Loucy (cell line): Measurements from ENCODE around the gene FTO.

Experiments
- H2AFZ ChIP-seq: fragments of 200-600 bp; sonication (generic); 2 replicates; pipeline ENCODE4 v1.6.0; 2016; ENCODE audit warnings: antibody characterized with exemption, mild to moderate bottlenecking, low read length, moderate library complexity
- H3F3A ChIP-seq: fragments of 200-600 bp; 2 replicates; pipeline ENCODE4 v1.6.0; 2016; ENCODE audit warnings: antibody characterized with exemption, low read depth, mild to moderate bottlenecking
- H3K27me3 ChIP-seq: fragments of 200-600 bp; sonication (generic); 2 replicates; pipeline ENCODE4 v1.6.1; 2014; ENCODE audit warnings: low read length, mild to moderate bottlenecking; ENCODE audit not compliant: insufficient read depth, poor library complexity, severe bottlenecking
- H3K36me3 ChIP-seq: fragments of 200-600 bp; sonication (generic); 2 replicates; pipeline ENCODE4 v1.6.1; 2016; ENCODE audit warnings: low read length; ENCODE audit not compliant: insufficient read depth
- H3K4me1 ChIP-seq: fragments of 200-600 bp; sonication (generic); 2 replicates; pipeline ENCODE4 v1.5.1; 2014; ENCODE audit warnings: low read length, mild to moderate bottlenecking; ENCODE audit not compliant: insufficient read depth, poor library complexity, severe bottlenecking
- H3K4me2 ChIP-seq: fragments of 200-600 bp; sonication (generic); 2 replicates; pipeline ENCODE4 v1.6.0; 2014; ENCODE audit warnings: antibody characterized with exemption, low read length, low read depth, mild to moderate bottlenecking; ENCODE audit not compliant: poor library complexity, severe bottlenecking
- H3K4me3 ChIP-seq: fragments of 200-600 bp; sonication (generic); 2 replicates; pipeline ENCODE4 v1.5.1; 2014; ENCODE audit warnings: low read length, mild to moderate bottlenecking, mixed read lengths; ENCODE audit not compliant: poor library complexity, severe bottlenecking
- H3K79me2 ChIP-seq: fragments of 200-600 bp; sonication (generic); 2 replicates; pipeline ENCODE4 v1.6.1; 2014; ENCODE audit warnings: low read length; ENCODE audit not compliant: insufficient read depth
- H3K9ac ChIP-seq: fragments of 200-600 bp; sonication (generic); 2 replicates; pipeline ENCODE4 v1.6.0; 2014; ENCODE audit warnings: mild to moderate bottlenecking, low read depth, low read length, moderate library complexity; ENCODE audit not compliant: poor library complexity, severe bottlenecking
- H3K9me2 ChIP-seq: fragments of 200-600 bp; sonication (generic); replicated peaks from 2 replicates; pipeline ENCODE4 v1.6.1; 2016; ENCODE audit warnings: low read depth, low read length, mixed read lengths
- H3K9me3 ChIP-seq: fragments of 200-600 bp; sonication (generic); 2 replicates; pipeline ENCODE4 v1.6.1; 2014; ENCODE audit warnings: mild to moderate bottlenecking, antibody characterized with exemption, low read length, low read depth; ENCODE audit not compliant: insufficient read depth
- H4K20me1 ChIP-seq: fragments of 200-600 bp; sonication (generic); 2 replicates; pipeline ENCODE4 v1.6.0; 2014; ENCODE audit warnings: antibody characterized with exemption, low read length, mild to moderate bottlenecking; ENCODE audit not compliant: insufficient read depth, poor library complexity, severe bottlenecking
- EZH2phosphoT487 ChIP-seq: fragments of 200-600 bp; IDR thresholded peaks from 2 replicates; pipeline ENCODE4 v1.6.1; 2018; ENCODE audit warnings: antibody characterized with exemption, mild to moderate bottlenecking, moderate library complexity, borderline replicate concordance
- TF ChIP-seq, protein P1 (sequence below): fragments of 200-600 bp; sonication (generic); conservative IDR thresholded peaks from 2 replicates; pipeline ENCODE4 v1.5.1; 2014; ENCODE audit warnings: mild to moderate bottlenecking, antibody characterized with exemption, low read length

FTO gene

DNA sequence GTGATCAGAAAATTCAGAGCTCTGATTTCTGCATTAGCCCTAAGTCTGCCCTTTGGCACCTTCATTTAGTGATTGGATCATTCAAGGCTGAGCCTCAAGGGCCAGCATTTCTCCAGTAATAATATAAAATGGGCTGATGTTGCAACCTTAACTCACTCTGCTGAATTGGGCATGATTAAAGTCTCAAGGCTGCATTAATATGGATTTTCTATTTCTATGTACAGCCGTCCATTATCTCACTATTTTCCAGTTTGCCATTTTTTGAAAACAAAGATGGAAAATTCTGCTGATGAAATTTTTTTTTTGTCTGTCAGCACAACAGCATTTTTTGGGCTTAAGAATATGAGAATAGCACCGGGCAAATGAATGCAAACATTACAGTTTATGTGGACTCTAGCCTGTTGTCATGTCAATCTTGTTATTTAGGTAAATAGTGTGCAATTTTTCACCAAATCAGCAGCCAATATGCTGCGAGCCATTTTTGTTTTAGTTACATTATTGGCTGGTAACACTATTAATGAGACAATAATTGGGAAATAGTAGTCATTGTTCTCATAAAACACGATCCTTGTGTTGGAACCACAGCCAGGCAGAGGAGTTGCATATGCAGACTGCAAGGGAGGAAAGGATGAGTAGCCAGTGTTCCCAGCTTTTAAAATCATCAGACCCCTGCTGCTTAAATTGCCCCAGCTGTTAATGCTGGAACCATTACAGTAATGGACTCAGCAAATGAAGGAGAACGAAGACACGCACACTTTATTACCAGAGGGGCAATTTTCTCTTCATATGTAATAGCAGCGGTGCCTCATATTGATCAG lies 10.5 kb downstream of the FTO start:
- peaks cover 56% of the 10 kb centered on the region for H3K79me2 ChIP-seq
- no peaks in the 10 kb centered on the region for H3K27me3 ChIP-seq
- no peak overlapping the region for H3K4me2 ChIP-seq
- H3K9me2 ChIP-seq: no peaks in the 10 kb centered on the region
- no peaks in the 10 kb centered on the region for H3K9me3 ChIP-seq
- H2AFZ ChIP-seq: no peak overlapping the region
- H3K4me3 ChIP-seq: no peak overlapping the region
- no peaks in the 10 kb centered on the region for H4K20me1 ChIP-seq
- TF ChIP-seq, protein P1, sequence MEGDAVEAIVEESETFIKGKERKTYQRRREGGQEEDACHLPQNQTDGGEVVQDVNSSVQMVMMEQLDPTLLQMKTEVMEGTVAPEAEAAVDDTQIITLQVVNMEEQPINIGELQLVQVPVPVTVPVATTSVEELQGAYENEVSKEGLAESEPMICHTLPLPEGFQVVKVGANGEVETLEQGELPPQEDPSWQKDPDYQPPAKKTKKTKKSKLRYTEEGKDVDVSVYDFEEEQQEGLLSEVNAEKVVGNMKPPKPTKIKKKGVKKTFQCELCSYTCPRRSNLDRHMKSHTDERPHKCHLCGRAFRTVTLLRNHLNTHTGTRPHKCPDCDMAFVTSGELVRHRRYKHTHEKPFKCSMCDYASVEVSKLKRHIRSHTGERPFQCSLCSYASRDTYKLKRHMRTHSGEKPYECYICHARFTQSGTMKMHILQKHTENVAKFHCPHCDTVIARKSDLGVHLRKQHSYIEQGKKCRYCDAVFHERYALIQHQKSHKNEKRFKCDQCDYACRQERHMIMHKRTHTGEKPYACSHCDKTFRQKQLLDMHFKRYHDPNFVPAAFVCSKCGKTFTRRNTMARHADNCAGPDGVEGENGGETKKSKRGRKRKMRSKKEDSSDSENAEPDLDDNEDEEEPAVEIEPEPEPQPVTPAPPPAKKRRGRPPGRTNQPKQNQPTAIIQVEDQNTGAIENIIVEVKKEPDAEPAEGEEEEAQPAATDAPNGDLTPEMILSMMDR: no peak
- no peak for TF ChIP-seq EZH2phosphoT487
- H3K4me1 ChIP-seq: peaks cover 17% of the 10 kb centered on the region
- H3K36me3 ChIP-seq: no peaks in the 10 kb centered on the region
- no peaks in the 10 kb centered on the region for H3F3A ChIP-seq
- H3K9ac ChIP-seq: no peak overlapping the region

DNA sequence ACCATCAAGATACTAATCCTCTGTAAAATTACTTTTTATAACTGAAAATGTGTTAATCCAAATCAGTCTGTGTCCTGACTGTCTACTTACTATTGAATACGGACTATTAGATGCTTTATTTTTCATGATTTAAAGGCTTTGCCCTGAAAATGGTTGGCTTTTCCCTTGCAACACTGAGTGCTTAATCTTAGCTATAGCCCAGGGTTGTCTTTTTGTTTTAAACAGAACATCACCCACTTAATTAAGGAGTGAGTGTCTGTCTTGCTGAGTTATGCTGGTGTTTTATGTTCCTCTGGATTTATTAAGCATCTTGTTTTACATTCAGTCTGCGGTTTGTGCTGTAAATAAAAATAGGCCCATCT lies 11.0 kb downstream of the FTO start:
- Histone ChIP-seq H3K9me2 (no peaks in the 10 kb centered on the region), H3K9ac (no peak overlapping the region), H3K27me3 (no peaks in the 10 kb centered on the region), H3K9me3 (no peaks in the 10 kb centered on the region), H3K4me2 (no peak overlapping the region), H3K79me2 (peaks cover 56% of the 10 kb centered on the region), H3K4me3 (no peak overlapping the region), H4K20me1 (no peaks in the 10 kb centered on the region), H3K4me1 (peaks cover 17% of the 10 kb centered on the region), H3K36me3 (no peaks in the 10 kb centered on the region), H3F3A (no peaks in the 10 kb centered on the region), H2AFZ (no peak overlapping the region)
- no peak for TF ChIP-seq EZH2phosphoT487
- TF ChIP-seq, protein P1: no peak

DNA sequence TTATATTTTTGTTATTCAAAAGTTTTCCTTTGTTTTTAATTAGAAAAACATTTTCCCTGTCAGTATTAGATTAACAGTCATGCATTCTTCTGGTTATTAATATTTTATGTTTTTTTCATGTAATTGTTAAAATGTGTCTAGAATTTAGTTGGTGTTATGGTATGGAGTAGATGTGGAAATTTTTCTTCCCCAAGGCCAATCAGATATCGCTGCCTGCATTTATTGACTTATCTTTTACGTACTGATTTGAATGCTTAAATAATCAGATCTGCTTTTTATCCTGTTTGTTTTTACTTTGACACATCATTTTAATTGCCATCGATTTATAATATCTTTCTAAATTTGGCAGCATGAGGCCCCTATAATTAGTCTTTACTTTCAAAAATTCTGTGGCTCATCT lies 13.6 kb downstream of the FTO start:
- no peaks in the 10 kb centered on the region for H3K27me3 ChIP-seq
- peaks cover 56% of the 10 kb centered on the region for H3K79me2 ChIP-seq
- no peaks in the 10 kb centered on the region for H3F3A ChIP-seq
- TF ChIP-seq, protein P1: no peak
- no peak for TF ChIP-seq EZH2phosphoT487
- H3K4me1 ChIP-seq: peaks cover 13% of the 10 kb centered on the region
- no peak overlapping the region for H3K4me3 ChIP-seq
- no peaks in the 10 kb centered on the region for H3K9me2 ChIP-seq
- no peak overlapping the region for H2AFZ ChIP-seq
- H3K36me3 ChIP-seq: no peaks in the 10 kb centered on the region
- no peak overlapping the region for H3K9ac ChIP-seq
- H3K9me3 ChIP-seq: no peaks in the 10 kb centered on the region
- no peak overlapping the region for H3K4me2 ChIP-seq
- no peaks in the 10 kb centered on the region for H4K20me1 ChIP-seq
